Midbrain (tissue), 1 donor: Measurements from ENCODE around the gene DOCK2.

Experiments
- DNase-seq: peaks from one replicate; lab custom pipeline; 2025; lab: John Stamatoyannopoulos, UW

Gene DOCK2

GRCh38 chr5:169988947-169989346 lies 351.9 kb downstream of the DOCK2 start:
- DNase-seq = no peak

GRCh38 chr5:169989365-169989764 lies 352.3 kb downstream of the DOCK2 start:
- DNase-seq = no peak

GRCh38 chr5:169991115-169991869 lies 354.2 kb downstream of the DOCK2 start:
- no peak for DNase-seq

- no peak for DNase-seq
Measured at GRCh38 chr5:169992789-169993484, 355.9 kb downstream of the DOCK2 start.

GRCh38 chr5:169993485-169993790 lies 356.4 kb downstream of the DOCK2 start:
- DNase-seq = no peak

- no peak for DNase-seq
Measured at GRCh38 chr5:169997798-169998197, 360.7 kb downstream of the DOCK2 start.

GRCh38 chr5:169999621-170000020 lies 362.5 kb downstream of the DOCK2 start:
- DNase-seq = no peak

GRCh38 chr5:170000155-170000554 lies 363.1 kb downstream of the DOCK2 start:
- no peak for DNase-seq

- DNase-seq = no peak
Measured at GRCh38 chr5:170006021-170006420, 368.9 kb downstream of the DOCK2 start.

GRCh38 chr5:170008376-170008775 lies 371.3 kb downstream of the DOCK2 start:
- DNase-seq = no peak

- DNase-seq = peak; percentile 4
Measured at GRCh38 chr5:170010595-170010994, 373.5 kb downstream of the DOCK2 start.

- no peak for DNase-seq
Measured at GRCh38 chr5:170011751-170012150, 374.7 kb downstream of the DOCK2 start.

GRCh38 chr5:170012622-170013021 lies 375.5 kb downstream of the DOCK2 start:
- no peak for DNase-seq

- no peak for DNase-seq
Measured at GRCh38 chr5:170020423-170020822, 383.3 kb downstream of the DOCK2 start.

GRCh38 chr5:170021506-170021905 lies 384.4 kb downstream of the DOCK2 start:
- no peak for DNase-seq

GRCh38 chr5:170025853-170026252 lies 388.8 kb downstream of the DOCK2 start:
- DNase-seq = no peak

- DNase-seq = no peak
Measured at GRCh38 chr5:170028124-170028523, 391.0 kb downstream of the DOCK2 start.

GRCh38 chr5:170034231-170034630 lies 397.2 kb downstream of the DOCK2 start:
- DNase-seq = no peak

- no peak for DNase-seq
Measured at GRCh38 chr5:170038241-170038640, 401.2 kb downstream of the DOCK2 start.

GRCh38 chr5:170039830-170040229 lies 402.8 kb downstream of the DOCK2 start:
- no peak for DNase-seq

GRCh38 chr5:170046241-170046640 lies 409.2 kb downstream of the DOCK2 start:
- DNase-seq = no peak

- no peak for DNase-seq
Measured at GRCh38 chr5:170049713-170050112, 412.6 kb downstream of the DOCK2 start.

- no peak for DNase-seq
Measured at GRCh38 chr5:170053896-170054295, 416.8 kb downstream of the DOCK2 start.

GRCh38 chr5:170055606-170056005 lies 418.5 kb downstream of the DOCK2 start:
- DNase-seq = no peak
